Activated CD8-positive, alpha-beta T cell treated with anti-CD3 and anti-CD28 coated beads, Interleukin-2, amount 10 ng/mL, durations not matched to agents 7 days and 5 days (primary cell): Measurements from ENCODE around the gene COL4A4. TPM values are rescaled to one million over a fixed set of nuclear protein-coding genes. Genes with fewer than 3 reads are reported as not detected.

ENCODE experiments used
- ATAC-seq: fragments of 150-1000 bp; cut with Tn5 transposase; one replicate; pipeline ENCODE4 v1.10.0; 2021; ENCODE audit warnings: moderate library complexity
- CTCF ChIA-PET: fragments of 350-600 bp; sonication (Branson Sonifier 250); formaldehyde crosslinking; loops from one replicate; lab custom pipeline; 2021; ENCODE audit warnings: antibody characterized with exemption; lab: Charles Lee
- POLR2A ChIA-PET: fragments of 350-600 bp; sonication (Branson Sonifier 250); formaldehyde crosslinking; loops from one replicate; lab custom pipeline; 2021; ENCODE audit warnings: antibody characterized with exemption; lab: Charles Lee
- DNase-seq: peaks from one replicate; pipeline ENCODE4 v3.0.0-alpha.2; 2020
- H3K27ac Mint-ChIP-seq: one replicate; pipeline ENCODE4 v1.8.0; 2021; ENCODE audit warnings: mild to moderate bottlenecking, mixed read lengths
- H3K27me3 Mint-ChIP-seq: one replicate; pipeline ENCODE4 v1.8.0; 2021; ENCODE audit warnings: low read depth, mixed read lengths
- H3K36me3 Mint-ChIP-seq: one replicate; pipeline ENCODE4 v1.8.0; 2021; ENCODE audit warnings: low read depth, mixed read lengths
- H3K4me1 Mint-ChIP-seq: one replicate; pipeline ENCODE4 v1.8.0; 2021; ENCODE audit warnings: low read depth, mixed read lengths
- H3K4me3 Mint-ChIP-seq: one replicate; pipeline ENCODE4 v1.8.0; 2021; ENCODE audit warnings: mild to moderate bottlenecking, mixed read lengths
- H3K9me3 Mint-ChIP-seq: one replicate; pipeline ENCODE4 v1.8.0; 2022; ENCODE audit warnings: mixed read lengths; ENCODE audit not compliant: insufficient read depth
- total RNA-seq, 2 experiments: library from RNA; stranded (reverse); gene quantifications; one replicate each; pipeline ENCODE4 v1.2.3, GENCODE V29; 2021

Gene COL4A4
- total RNA-seq, 2 experiments from 2014 or later, result not detected

GRCh38 chr2:227154986-227155774 is 8.8 kb downstream of the COL4A4 start:
- Mint-ChIP-seq H3K27me3 (peaks cover 23% of the 10 kb centered on the region), H3K4me3 (no peak overlapping the region), H3K4me1 (no peaks in the 10 kb centered on the region), H3K27ac (no peak overlapping the region), H3K36me3 (no peaks in the 10 kb centered on the region), H3K9me3 (no peaks in the 10 kb centered on the region)
- ChIA-PET CTCF (no interaction called here), POLR2A (no interaction called here)
- ATAC-seq (no peak), DNase-seq (no peak)

DNA sequence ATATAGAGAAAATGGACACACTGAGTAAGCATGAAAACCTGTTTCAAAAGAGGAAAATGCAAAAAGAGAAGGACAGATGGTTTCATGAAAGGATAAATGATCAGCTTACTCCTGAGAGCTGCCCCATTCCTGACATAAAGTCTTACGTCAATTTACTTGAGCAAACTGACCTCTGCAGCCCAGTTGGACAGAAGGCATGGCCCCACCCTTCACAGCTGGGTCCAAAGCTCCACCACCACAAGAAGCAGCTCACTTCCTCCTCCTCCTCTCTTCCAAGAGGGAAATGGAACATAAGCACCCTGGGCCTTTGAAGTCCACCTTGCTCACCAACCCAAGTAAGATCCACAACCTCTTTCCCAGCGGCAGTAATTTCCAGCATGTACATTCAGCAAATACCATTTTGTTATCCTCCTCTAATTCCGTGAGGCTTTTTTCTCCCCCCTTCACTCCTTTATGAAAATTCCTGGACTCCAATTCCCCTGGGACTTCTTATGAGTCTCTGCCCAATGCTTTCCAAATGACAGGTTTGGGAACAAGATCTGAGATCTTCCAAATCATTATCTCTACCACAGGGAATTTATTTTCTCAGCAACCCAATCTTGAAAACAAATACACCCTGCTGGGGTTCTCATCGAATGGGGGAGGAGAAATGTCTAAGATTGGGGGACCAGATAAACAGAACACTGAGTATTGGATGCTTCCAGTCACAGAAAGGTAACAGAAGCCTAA is 10.1 kb downstream of the COL4A4 start:
- Mint-ChIP-seq H3K27me3 (peaks cover 12% of the 10 kb centered on the region), H3K27ac (no peak overlapping the region), H3K4me1 (no peaks in the 10 kb centered on the region), H3K9me3 (no peaks in the 10 kb centered on the region), H3K4me3 (no peak overlapping the region), H3K36me3 (no peaks in the 10 kb centered on the region)
- ChIA-PET POLR2A (no interaction called here), CTCF (no interaction called here)
- no peak for DNase-seq
- no peak for ATAC-seq

- Mint-ChIP-seq H3K4me1 (no peaks in the 10 kb centered on the region), H3K9me3 (no peaks in the 10 kb centered on the region)
- CTCF ChIA-PET, result no interaction called here
These were observed 10.7 kb downstream of the COL4A4 start for GRCh38 chr2:227153307-227153706.

GRCh38 chr2:227152093-227152766 is 11.8 kb downstream of the COL4A4 start:
- ATAC-seq (no peak), DNase-seq (no peak)
- Mint-ChIP-seq H3K4me3 (no peak overlapping the region), H3K4me1 (no peaks in the 10 kb centered on the region), H3K9me3 (no peaks in the 10 kb centered on the region), H3K27ac (no peak overlapping the region), H3K27me3 (peaks cover 8% of the 10 kb centered on the region), H3K36me3 (no peaks in the 10 kb centered on the region)
- CTCF ChIA-PET, result no interaction called here
- POLR2A ChIA-PET, result no interaction called here

More at GRCh38 chr2:227153307-227153706, 10.7 kb downstream of the COL4A4 start:
- no peak for ATAC-seq
- DNase-seq, result no peak
- Mint-ChIP-seq H3K36me3 (no peaks in the 10 kb centered on the region), H3K4me3 (no peak overlapping the region), H3K27me3 (peaks cover 12% of the 10 kb centered on the region), H3K27ac (no peak overlapping the region)
- POLR2A ChIA-PET, result no interaction called here

DNA sequence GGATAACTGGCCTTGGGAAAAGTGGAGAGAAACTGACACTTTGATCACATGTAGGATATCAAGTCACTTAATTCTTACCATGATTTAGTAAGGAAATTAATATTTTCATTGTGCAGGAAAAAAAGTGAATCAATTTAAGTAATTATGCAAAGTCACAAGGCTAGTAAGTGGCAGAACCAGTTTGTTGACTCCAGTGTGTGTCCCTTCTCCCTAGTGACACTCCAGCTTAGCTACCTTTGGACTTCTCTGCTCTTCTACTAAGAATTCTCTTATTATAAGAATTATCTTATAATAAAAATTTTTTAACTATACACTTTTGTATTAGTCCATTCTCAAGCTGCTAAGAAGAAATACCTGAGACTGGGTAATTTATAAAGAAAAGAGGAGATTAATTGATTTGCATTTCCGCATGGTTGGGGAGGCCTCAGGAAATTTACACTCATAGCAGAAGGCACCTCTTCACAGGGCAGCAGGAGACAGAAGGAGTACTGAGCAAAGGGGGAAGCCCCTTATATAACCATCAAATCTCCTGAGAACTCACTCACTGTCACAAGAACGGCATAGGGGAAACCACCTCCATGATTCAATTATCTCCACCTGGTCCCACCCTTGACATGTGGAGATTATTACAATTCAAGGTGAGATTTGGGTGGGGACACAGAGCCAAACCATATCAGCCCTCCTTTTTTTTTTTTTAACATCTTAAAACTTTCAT is 13.6 kb downstream of the COL4A4 start:
- H3K27ac Mint-ChIP-seq, result no peak overlapping the region
- CTCF ChIA-PET, result no interaction called here
- no peaks in the 10 kb centered on the region for H3K4me1 Mint-ChIP-seq
- H3K9me3 Mint-ChIP-seq, result no peaks in the 10 kb centered on the region
- H3K36me3 Mint-ChIP-seq, result no peaks in the 10 kb centered on the region
- DNase-seq (no peak), ATAC-seq (no peak)
- H3K27me3 Mint-ChIP-seq, result peaks cover 9% of the 10 kb centered on the region
- H3K4me3 Mint-ChIP-seq, result no peak overlapping the region
- POLR2A ChIA-PET, result no interaction called here

- Mint-ChIP-seq H3K27ac (no peak overlapping the region), H3K9me3 (no peaks in the 10 kb centered on the region), H3K27me3 (peaks cover 9% of the 10 kb centered on the region), H3K36me3 (no peaks in the 10 kb centered on the region), H3K4me3 (no peak overlapping the region), H3K4me1 (no peaks in the 10 kb centered on the region)
- no peak for ATAC-seq
- no peak for DNase-seq
- POLR2A ChIA-PET, result no interaction called here
- CTCF ChIA-PET, result no interaction called here
These were observed 15.9 kb downstream of the COL4A4 start for GRCh38 chr2:227148106-227148505.

- Mint-ChIP-seq H3K9me3 (no peaks in the 10 kb centered on the region), H3K4me1 (no peaks in the 10 kb centered on the region), H3K4me3 (no peak overlapping the region), H3K36me3 (no peaks in the 10 kb centered on the region), H3K27me3 (peaks cover 9% of the 10 kb centered on the region), H3K27ac (no peak overlapping the region)
- DNase-seq (no peak), ATAC-seq (no peak)
- POLR2A ChIA-PET, result no interaction called here
- CTCF ChIA-PET, result no interaction called here
These were observed 17.0 kb downstream of the COL4A4 start for GRCh38 chr2:227147023-227147422.

GRCh38 chr2:227146456-227146855 is 17.5 kb downstream of the COL4A4 start:
- DNase-seq (no peak), ATAC-seq (no peak)
- CTCF ChIA-PET, result no interaction called here
- Mint-ChIP-seq H3K4me3 (no peak overlapping the region), H3K9me3 (no peaks in the 10 kb centered on the region), H3K27ac (no peak overlapping the region), H3K27me3 (peaks cover 11% of the 10 kb centered on the region), H3K36me3 (no peaks in the 10 kb centered on the region), H3K4me1 (no peaks in the 10 kb centered on the region)
- POLR2A ChIA-PET, result no interaction called here

GRCh38 chr2:227143895-227144294 is 20.1 kb downstream of the COL4A4 start:
- ATAC-seq (no peak), DNase-seq (no peak)
- no peaks in the 10 kb centered on the region for H3K9me3 Mint-ChIP-seq
- ChIA-PET POLR2A (no interaction called here), CTCF (interaction anchor here (0.9 kb wide), 1 partner anchor 622 kb away, joined by 3 read pairs; no protein-coding TSS in a partner anchor)
- H3K4me3 Mint-ChIP-seq, result no peak overlapping the region
- H3K27me3 Mint-ChIP-seq, result peaks cover 11% of the 10 kb centered on the region
- no peak overlapping the region for H3K27ac Mint-ChIP-seq
- H3K36me3 Mint-ChIP-seq, result no peaks in the 10 kb centered on the region
- H3K4me1 Mint-ChIP-seq, result no peaks in the 10 kb centered on the region

DNA sequence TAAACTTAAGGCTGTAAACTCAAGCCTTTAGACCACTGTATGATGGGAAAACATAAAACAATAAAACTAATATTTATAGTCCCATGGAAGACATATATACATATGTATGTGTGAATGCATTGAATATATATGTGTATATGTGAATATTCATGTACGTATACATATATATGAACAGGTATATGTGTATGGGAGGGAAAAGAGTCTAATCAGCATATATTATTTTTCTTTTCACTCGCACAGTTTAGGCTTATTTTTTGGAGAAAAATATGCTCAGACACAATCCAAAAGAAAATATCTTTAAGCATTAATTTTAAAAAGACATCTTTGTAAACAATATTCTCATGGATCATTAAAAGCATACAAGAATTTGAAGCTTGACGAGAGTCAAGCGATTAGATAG is 22.7 kb downstream of the COL4A4 start:
- ChIA-PET POLR2A (no interaction called here), CTCF (interaction anchor here (1.1 kb wide), 1 partner anchor 97 kb away, joined by 3 read pairs; no protein-coding TSS in a partner anchor)
- H3K27me3 Mint-ChIP-seq, result peaks cover 10% of the 10 kb centered on the region
- no peak for DNase-seq
- no peaks in the 10 kb centered on the region for H3K4me1 Mint-ChIP-seq
- H3K36me3 Mint-ChIP-seq, result no peaks in the 10 kb centered on the region
- no peak overlapping the region for H3K27ac Mint-ChIP-seq
- no peaks in the 10 kb centered on the region for H3K9me3 Mint-ChIP-seq
- no peak overlapping the region for H3K4me3 Mint-ChIP-seq
- ATAC-seq, result no peak

- ChIA-PET CTCF (interaction anchor here (0.7 to 1.1 kb wide), 2 partner anchors 104 to 632 kb away, joined by 3 read pairs; no protein-coding TSS in a partner anchor), POLR2A (no interaction called here)
- DNase-seq (no peak), ATAC-seq (no peak)
- Mint-ChIP-seq H3K9me3 (no peaks in the 10 kb centered on the region), H3K4me3 (no peak overlapping the region), H3K27ac (no peak overlapping the region), H3K4me1 (no peaks in the 10 kb centered on the region), H3K36me3 (no peaks in the 10 kb centered on the region), H3K27me3 (no peaks in the 10 kb centered on the region)
These were observed 29.4 kb downstream of the COL4A4 start for GRCh38 chr2:227134591-227134990.
